ENCODE results near the gene DOK7.

DOK7 gene

GRCh38 chr4:3497523-3498389 is 34.6 kb downstream of the DOK7 start:
- TF ChIP-seq, protein P1, sequence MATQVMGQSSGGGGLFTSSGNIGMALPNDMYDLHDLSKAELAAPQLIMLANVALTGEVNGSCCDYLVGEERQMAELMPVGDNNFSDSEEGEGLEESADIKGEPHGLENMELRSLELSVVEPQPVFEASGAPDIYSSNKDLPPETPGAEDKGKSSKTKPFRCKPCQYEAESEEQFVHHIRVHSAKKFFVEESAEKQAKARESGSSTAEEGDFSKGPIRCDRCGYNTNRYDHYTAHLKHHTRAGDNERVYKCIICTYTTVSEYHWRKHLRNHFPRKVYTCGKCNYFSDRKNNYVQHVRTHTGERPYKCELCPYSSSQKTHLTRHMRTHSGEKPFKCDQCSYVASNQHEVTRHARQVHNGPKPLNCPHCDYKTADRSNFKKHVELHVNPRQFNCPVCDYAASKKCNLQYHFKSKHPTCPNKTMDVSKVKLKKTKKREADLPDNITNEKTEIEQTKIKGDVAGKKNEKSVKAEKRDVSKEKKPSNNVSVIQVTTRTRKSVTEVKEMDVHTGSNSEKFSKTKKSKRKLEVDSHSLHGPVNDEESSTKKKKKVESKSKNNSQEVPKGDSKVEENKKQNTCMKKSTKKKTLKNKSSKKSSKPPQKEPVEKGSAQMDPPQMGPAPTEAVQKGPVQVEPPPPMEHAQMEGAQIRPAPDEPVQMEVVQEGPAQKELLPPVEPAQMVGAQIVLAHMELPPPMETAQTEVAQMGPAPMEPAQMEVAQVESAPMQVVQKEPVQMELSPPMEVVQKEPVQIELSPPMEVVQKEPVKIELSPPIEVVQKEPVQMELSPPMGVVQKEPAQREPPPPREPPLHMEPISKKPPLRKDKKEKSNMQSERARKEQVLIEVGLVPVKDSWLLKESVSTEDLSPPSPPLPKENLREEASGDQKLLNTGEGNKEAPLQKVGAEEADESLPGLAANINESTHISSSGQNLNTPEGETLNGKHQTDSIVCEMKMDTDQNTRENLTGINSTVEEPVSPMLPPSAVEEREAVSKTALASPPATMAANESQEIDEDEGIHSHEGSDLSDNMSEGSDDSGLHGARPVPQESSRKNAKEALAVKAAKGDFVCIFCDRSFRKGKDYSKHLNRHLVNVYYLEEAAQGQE (IDR thresholded peaks at IDR 0.05; ENCODE audit: insufficient read depth in 1 of 2, low read depth in 2 of 2, low read length in 2 of 2) = no peak
- TF ChIP-seq FOXP2 (optimal IDR thresholded peaks at IDR 0.05; ENCODE audit: borderline replicate concordance, extremely low read depth, extremely low read length, insufficient read depth) = no peak
- TF ChIP-seq TAF1 (IDR thresholded peaks at IDR 0.05; ENCODE audit: borderline replicate concordance, insufficient read depth, low read length) = no peak
- TF ChIP-seq POLR2AphosphoS5 (IDR thresholded peaks at IDR 0.05; ENCODE audit: low read depth, low read length) = no peak
- no peak for TF ChIP-seq SIN3A (IDR thresholded peaks at IDR 0.05; ENCODE audit: borderline replicate concordance, insufficient read depth, low read length)

DNA sequence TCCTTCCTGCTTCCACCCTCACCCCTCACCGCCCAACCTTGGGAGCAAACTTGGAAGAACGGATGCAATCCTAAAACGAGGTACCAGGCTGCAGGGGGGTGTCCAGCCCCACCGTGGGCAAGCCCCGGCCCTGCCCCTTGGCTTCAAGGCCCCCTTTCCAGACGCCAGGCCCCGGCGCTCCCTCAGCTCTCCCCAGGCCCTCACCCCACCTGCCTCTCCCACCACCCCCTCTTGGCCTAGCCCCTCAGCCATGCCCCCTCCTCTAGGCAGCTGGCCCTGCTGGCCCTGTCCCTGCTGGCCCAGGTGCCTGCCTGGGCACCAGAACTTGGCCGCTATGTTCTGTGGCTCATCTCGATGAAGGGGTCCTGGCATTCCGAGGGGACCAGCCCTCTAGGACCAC is 35.3 kb downstream of the DOK7 start:
- TF ChIP-seq, protein P1 (IDR thresholded peaks at IDR 0.05; ENCODE audit: insufficient read depth in 1 of 2, low read depth in 2 of 2, low read length in 2 of 2) = no peak
- TF ChIP-seq SIN3A (IDR thresholded peaks at IDR 0.05; ENCODE audit: borderline replicate concordance, insufficient read depth, low read length) = no peak
- no peak for TF ChIP-seq FOXP2 (optimal IDR thresholded peaks at IDR 0.05; ENCODE audit: borderline replicate concordance, extremely low read depth, extremely low read length, insufficient read depth)
- TF ChIP-seq POLR2AphosphoS5 (IDR thresholded peaks at IDR 0.05; ENCODE audit: low read depth, low read length) = no peak
- no peak for TF ChIP-seq TAF1 (IDR thresholded peaks at IDR 0.05; ENCODE audit: borderline replicate concordance, insufficient read depth, low read length)

GRCh38 chr4:3498901-3499510 is 35.9 kb downstream of the DOK7 start:
- TF ChIP-seq POLR2AphosphoS5 (IDR thresholded peaks at IDR 0.05; ENCODE audit: low read depth, low read length) (no peak), FOXP2 (optimal IDR thresholded peaks at IDR 0.05; ENCODE audit: borderline replicate concordance, extremely low read depth, extremely low read length, insufficient read depth) (no peak), TAF1 (IDR thresholded peaks at IDR 0.05; ENCODE audit: borderline replicate concordance, insufficient read depth, low read length) (no peak)
- TF ChIP-seq, protein P1 (IDR thresholded peaks at IDR 0.05; ENCODE audit: insufficient read depth in 1 of 2, low read depth in 2 of 2, low read length in 2 of 2) = no peak

GRCh38 chr4:3499710-3500109 is 36.6 kb downstream of the DOK7 start:
- TF ChIP-seq POLR2AphosphoS5 (IDR thresholded peaks at IDR 0.05; ENCODE audit: low read depth, low read length) (no peak), FOXP2 (optimal IDR thresholded peaks at IDR 0.05; ENCODE audit: borderline replicate concordance, extremely low read depth, extremely low read length, insufficient read depth) (no peak), SIN3A (IDR thresholded peaks at IDR 0.05; ENCODE audit: borderline replicate concordance, insufficient read depth, low read length) (no peak), TAF1 (IDR thresholded peaks at IDR 0.05; ENCODE audit: borderline replicate concordance, insufficient read depth, low read length) (no peak)
- TF ChIP-seq, protein P1 (IDR thresholded peaks at IDR 0.05; ENCODE audit: insufficient read depth in 1 of 2, low read depth in 2 of 2, low read length in 2 of 2) = no peak
